HG03064 (cell line): Measurements from ENCODE around the gene CTDP1.

Source experiments
- ATAC-seq: cut with Tn5 transposase; IDR thresholded peaks from one replicate; pipeline ENCODE4 v1.9.1; 2021; ENCODE audit warnings: low read depth; ENCODE audit not compliant: unreplicated experiment

CTDP1 gene

DNA sequence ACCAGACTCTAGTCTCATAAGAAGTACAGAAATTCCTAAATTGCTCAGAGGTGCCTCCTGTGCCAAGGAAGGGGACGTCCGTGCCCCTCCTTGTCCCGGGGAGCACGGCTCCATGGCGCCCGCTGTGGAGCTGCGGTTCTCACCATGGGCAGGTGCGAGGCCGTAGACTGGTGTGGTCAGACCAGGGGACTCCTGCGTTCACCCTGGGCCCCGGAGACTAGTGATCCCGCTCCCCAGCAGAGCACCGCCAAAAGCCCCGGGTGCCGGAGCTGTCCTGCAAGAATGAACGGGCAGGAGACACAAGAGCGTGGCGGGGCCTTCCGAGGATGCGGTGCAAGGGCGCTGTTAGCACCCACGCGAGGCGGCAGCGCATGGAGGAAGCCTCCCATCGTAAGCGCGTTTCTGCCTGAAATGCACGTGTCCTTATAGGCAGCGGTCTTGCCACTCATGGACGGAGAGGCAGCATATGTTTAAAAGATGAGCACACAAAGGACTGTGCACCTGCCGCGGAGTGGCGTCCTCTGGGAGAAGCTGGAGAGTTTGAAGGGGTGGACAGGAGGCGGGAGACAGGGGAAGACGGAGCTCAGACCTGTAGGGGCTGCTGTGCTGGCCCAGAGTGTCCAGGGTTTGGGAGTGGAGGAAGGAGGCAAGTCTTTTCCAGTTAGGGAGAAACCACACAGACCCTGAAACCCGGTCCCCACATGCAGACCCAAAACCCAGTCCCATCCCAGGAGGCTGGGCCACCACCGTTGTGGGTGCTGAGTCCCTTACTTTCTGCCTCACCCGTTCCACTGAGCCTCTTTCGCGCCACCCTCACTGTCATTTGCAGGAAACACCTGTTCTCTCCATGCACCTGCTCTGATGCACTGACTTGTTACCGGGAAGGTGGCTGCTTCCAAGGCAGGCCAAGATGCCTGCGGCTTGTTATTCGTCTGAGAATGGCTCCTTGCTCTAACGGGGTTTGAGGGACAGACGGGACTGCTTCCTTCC, 110.6 kb downstream of the CTDP1 start:
- ATAC-seq: no peak

GRCh38 chr18:79790996-79791972, 111.7 kb downstream of the CTDP1 start:
- ATAC-seq: no peak

GRCh38 chr18:79792096-79792987, 112.7 kb downstream of the CTDP1 start:
- no peak for ATAC-seq

- no peak for ATAC-seq
These were observed 113.4 kb downstream of the CTDP1 start for GRCh38 chr18:79792988-79793355.

- ATAC-seq: no peak
These were observed 115.2 kb downstream of the CTDP1 start for GRCh38 chr18:79794846-79795245.

GRCh38 chr18:79795446-79795845, 115.8 kb downstream of the CTDP1 start:
- ATAC-seq: no peak

DNA sequence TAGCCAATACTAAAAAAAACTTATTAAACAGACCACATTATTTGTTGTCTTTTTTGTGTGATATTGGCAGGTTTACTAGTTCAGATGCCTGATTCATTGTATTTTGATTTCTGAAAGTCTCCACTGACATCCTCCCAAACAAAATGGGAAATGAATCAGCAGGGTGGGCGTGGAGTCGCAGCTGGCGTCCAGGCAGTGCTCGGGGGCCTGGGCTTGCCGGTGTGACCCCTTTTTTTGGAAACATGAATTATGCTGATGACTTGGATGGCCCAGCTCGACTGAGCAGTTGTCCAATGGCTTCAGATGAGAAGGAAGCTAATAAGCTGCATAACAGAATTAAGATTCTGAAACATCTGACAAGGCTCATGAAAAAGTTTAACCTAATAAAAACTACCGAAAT, 116.4 kb downstream of the CTDP1 start:
- ATAC-seq: no peak

DNA sequence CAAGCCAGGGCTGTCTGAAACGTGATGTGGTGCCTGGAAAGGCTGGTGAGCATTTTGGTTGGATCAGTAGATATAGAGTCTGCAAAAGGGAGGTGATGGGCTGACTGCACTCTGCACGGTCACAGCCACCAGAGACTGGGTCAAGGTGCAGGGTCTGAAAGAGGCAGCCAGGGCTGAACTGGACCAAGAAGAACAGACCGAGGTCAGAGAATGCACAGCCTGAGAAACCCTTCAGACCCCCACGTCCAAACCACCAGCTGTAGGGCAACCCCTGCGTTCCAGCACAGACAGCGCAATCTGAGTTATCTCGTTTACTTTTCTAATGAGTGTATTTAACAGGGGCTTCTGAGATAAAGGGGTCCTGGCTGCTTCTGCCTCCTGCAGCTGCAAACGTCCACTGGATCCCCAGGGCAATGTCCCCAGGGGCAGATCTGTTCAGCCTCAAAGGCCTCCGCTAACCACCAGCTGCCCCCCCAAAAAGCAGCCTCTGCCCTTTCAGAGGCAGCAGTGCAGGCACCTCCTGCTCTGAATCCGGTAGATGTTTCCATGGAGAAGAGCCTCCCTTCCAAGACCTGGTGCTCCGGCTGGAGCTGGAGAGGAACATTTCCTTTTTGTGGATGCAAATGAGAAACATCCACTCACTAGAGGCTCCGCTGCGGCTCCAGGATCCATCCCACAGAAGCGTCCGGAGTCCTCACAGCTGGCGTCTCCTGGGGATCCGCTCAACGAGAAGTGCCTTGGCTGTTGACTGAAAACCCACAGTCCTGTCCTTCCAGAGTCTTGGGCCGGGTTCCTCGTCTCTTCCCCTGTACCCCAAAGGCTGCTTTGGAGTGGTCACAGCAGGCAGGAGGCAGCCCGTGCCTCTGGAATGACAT, 117.2 kb downstream of the CTDP1 start:
- no peak for ATAC-seq

DNA sequence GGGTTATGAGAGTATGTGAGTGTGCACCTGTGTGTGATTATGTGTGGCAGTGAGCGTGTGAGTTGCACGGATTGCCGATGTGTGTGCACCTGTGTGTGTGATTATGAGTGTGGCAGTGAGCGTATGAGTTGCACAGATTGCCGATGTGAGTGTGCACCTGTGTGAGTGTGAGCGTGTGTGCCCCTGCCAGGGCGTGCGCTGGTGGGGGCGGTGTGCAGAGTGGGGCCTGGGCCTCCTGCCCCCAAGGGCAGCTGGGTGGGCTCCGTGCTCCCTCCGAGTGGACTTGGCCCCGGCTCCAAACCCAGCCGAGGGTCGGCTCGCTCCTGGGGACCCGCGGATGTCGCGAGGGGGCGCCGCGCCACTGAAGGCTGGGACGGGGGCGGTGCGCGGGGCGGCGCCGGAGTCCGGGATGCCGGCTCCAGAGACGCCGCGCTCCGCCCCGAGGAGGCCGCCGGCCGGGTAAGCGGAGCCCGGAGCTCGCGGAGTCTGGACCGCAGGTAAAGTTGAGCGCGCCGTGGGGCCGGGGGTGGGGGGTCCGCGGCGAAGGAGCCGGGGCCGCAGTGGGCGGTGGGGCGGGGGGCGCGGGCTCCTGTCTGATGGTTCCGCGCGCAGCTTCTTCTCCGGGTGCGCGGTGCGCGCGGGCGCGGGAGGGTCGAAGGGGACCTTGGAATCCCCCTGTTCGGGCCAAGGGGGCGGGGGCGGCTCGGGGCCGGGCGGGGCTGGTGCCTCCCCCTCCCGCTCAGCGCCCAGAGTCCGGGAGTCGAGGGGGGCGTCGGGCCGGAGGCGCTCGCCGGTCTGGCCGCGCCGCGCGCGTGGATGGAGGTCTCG, 118.1 kb downstream of the CTDP1 start, which contains the start of gene KCNG2:
Gene KCNG2 (plus strand): TSS at position 421 of the 828 bp plus-strand sequence. CDS start 65,730 bp downstream, outside the sequence.
- ATAC-seq: no peak

GRCh38 chr18:79798346-79798998, 118.9 kb downstream of the CTDP1 start:
- no peak for ATAC-seq

DNA sequence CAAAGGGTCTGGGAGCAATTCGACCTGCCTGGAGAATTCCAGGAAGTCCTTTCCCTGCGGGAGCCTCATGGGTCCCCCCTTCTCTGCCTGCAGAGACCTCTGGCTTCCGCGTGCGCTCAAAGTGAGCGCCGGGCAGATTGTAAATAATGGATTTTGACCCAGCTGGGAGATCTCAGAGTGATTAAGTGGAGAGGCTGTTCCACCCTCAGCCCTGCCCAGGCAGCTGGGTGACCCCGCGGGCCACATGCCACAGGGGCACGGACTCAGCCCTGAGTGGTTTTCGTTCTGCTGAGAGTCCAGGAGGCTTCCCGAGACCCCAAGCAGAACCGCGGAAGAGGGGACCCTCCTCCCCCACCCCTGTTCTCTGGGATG, 119.4 kb downstream of the CTDP1 start:
- ATAC-seq: no peak

DNA sequence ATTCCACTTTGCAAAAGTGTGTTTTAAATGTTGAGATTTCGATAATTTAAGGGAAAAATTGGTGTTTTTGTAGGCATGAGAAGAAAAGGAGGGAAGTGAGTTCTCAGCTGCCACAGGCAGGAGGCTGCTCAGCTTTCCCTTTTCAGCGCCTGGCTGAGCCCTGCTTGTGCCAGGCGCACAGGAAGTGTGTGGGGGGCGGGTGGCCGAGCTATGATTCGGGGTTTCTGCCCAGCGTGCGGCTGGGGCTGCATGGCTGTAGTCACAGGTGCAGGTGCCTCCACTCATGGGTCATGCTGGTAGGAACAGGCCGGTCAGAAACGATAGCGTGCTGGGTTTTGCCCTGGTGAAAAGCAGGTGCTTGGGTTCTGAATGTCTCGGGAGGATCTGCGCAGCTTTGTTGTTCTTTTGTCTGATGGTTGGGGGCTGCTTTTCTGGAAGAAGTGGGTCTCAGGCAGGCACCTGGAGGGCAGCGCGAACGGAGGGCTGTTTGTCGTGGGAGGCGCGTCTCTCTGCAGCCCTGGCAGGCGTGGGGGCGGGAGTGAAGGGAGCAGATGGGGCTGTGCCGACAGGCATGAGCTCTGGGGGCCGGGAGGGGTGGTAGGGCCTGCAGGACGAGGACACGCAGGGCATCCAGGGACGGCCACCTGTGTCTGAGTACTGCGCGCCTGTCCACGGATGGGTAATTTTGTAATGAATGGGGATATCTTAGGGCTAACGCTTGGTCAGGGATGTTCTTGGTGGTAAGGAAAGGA, 120.2 kb downstream of the CTDP1 start:
- ATAC-seq: no peak

DNA sequence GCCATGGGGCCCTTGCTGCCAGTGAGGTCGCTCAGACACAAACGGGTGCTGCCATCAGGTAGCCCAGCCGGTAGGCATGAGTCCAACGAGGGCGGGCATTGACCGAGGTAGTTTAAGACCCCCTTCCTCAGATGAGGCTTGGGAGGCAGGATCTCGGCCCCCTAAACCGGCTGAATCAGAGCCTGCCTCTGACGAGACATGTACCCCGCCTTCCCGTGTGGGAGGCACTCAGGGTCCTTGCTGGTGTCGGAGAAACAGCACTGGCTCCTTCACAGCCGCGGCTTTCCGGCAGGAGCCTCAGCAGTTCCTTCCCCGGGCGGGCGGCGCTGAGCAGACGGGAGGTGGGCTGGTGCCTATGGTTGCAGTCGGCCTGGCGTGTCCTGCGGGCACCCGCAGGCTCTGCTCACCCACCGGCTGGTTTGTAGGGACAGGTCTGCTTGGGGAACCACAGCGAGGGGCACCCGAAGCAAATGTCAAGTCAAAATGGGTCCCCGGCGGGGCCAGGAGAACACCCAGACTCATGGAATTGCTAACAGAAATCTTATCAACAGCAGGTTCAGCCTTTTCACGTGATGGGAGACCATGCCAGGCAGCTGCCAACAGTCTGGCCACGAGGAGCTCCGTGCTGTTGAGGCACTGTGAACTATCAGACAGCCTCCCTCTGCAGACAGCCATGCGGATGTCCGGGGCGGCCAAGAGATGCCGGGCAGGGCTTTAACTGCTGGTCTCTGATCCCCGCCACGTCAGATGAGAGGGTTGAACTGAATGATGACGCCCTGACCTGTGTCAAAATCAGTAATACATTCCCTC, 121.0 kb downstream of the CTDP1 start:
- ATAC-seq: no peak

DNA sequence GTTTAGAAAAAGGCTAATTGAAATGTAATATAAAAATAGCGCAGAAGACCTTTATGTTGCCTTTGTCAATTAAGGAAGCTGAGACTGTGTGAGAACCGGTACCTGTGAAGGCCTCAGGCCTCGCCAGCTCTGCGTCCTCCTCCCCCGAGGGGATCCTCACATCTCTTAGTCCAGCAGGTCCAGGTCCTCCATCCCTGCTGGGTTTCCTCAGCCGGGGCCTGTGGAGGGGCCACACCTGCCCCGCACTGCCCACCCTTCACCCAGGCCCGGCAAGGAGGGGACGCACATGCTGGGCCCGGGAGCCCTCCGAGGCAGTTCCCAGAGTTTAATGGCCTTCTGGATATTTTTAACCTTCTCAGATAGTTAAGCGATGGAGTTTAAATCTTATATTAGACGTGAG, 121.6 kb downstream of the CTDP1 start:
- ATAC-seq: no peak

DNA sequence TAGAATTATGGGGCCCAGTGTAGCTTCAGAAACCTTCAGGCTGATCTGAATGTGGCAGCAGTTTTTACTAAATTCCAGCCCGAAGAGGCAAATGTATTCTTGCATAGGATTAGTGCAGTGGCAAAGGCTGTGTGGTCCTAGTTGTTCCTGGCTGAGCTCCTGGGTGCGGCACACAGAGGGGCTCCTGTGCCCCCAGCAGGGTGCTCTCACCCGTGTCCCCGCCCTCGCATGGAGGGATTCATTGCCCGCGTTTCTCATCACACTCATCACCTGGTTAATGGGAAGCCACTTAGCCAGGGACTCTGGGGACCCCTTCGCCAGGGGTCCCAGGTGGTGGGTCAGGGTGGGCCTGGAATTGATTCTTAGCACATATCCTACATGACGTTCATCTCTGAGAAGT, 122.0 kb downstream of the CTDP1 start:
- no peak for ATAC-seq

DNA sequence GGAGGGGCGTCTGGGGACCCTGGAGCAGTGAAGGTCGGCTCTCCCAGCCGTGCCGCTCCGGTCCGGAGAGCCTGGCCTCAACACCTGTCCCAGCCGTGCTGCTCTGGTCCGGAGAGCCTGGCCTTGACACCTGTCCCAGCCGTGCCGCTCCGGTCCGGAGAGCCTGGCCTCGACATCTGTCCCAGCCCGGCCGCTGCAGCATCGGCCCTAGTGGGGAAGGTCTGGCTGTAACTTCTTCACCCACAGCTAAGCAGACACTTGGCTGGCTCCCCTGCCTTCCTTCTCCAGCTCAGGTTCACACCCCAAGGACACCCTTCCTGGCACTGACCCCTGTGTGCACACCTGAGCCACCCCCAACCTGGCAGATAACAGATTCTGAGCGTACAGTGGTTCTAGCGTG, 122.7 kb downstream of the CTDP1 start:
- no peak for ATAC-seq
